HFF-Myc (cell line): Measurements from ENCODE around the gene LHPP.

ENCODE experiments used
- DNase-seq: peaks from one replicate; pipeline ENCODE4 v3.0.0-alpha.2; 2011; ENCODE audit warnings: low read depth; ENCODE audit errors: extremely low read depth
- H3K4me3 ChIP-seq: replicated peaks from 2 replicates; pipeline ENCODE4 v1.5.1; 2011; ENCODE audit warnings: low read depth, mild to moderate bottlenecking, control low read depth, low read length
- TF ChIP-seq, protein P1 (sequence below): IDR thresholded peaks from 2 replicates; pipeline ENCODE4 v1.5.1; 2012; ENCODE audit warnings: mild to moderate bottlenecking, low read depth, low read length, control low read depth; ENCODE audit errors: missing control alignments

LHPP gene, protein sequence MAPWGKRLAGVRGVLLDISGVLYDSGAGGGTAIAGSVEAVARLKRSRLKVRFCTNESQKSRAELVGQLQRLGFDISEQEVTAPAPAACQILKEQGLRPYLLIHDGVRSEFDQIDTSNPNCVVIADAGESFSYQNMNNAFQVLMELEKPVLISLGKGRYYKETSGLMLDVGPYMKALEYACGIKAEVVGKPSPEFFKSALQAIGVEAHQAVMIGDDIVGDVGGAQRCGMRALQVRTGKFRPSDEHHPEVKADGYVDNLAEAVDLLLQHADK

GRCh38 chr10:124461642-124462347 is at the start of gene LHPP:
Gene LHPP, plus strand, starts transcription at chr10:124461823. Its CDS starts 40 bp downstream, at chr10:124461863.
- H3K4me3 ChIP-seq, result peak within 1 kb of the TSS; percentile 52
- DNase-seq, result peak; percentile 15
- TF ChIP-seq, protein P1, sequence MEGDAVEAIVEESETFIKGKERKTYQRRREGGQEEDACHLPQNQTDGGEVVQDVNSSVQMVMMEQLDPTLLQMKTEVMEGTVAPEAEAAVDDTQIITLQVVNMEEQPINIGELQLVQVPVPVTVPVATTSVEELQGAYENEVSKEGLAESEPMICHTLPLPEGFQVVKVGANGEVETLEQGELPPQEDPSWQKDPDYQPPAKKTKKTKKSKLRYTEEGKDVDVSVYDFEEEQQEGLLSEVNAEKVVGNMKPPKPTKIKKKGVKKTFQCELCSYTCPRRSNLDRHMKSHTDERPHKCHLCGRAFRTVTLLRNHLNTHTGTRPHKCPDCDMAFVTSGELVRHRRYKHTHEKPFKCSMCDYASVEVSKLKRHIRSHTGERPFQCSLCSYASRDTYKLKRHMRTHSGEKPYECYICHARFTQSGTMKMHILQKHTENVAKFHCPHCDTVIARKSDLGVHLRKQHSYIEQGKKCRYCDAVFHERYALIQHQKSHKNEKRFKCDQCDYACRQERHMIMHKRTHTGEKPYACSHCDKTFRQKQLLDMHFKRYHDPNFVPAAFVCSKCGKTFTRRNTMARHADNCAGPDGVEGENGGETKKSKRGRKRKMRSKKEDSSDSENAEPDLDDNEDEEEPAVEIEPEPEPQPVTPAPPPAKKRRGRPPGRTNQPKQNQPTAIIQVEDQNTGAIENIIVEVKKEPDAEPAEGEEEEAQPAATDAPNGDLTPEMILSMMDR, result no peak

GRCh38 chr10:124414076-124414475 is 47.5 kb upstream of the LHPP start:
- no peak for DNase-seq
- TF ChIP-seq, protein P1, result no peak
- no peak overlapping the region for H3K4me3 ChIP-seq

GRCh38 chr10:124415210-124415609 is 46.4 kb upstream of the LHPP start:
- no peak overlapping the region for H3K4me3 ChIP-seq
- TF ChIP-seq, protein P1, result no peak
- DNase-seq, result no peak

GRCh38 chr10:124416733-124417132 is 44.9 kb upstream of the LHPP start:
- no peak overlapping the region for H3K4me3 ChIP-seq
- DNase-seq, result no peak
- TF ChIP-seq, protein P1, result no peak

GRCh38 chr10:124417895-124418725 is 43.5 kb upstream of the LHPP start:
- TF ChIP-seq, protein P1, result no peak

GRCh38 chr10:124418726-124419501 is 42.7 kb upstream of the LHPP start, which contains the start of gene OAT:
Gene OAT, minus strand, starts transcription at chr10:124418923. Its CDS starts 6,752 bp downstream, at chr10:124412171.
- TF ChIP-seq, protein P1, result peak; percentile 7
- DNase-seq, result peak; percentile 73
- peak within 1 kb of the TSS; percentile 64 for H3K4me3 ChIP-seq

More at GRCh38 chr10:124417895-124418725, 43.5 kb upstream of the LHPP start:
- H3K4me3 ChIP-seq, result peak overlapping the region; percentile 64
- no peak for DNase-seq
